GM18861 (cell line): Measurements from ENCODE around the gene OPTC.

Source experiments
- ATAC-seq: cut with Tn5 transposase; IDR thresholded peaks from one replicate; pipeline ENCODE4 v1.9.1; 2021; ENCODE audit not compliant: unreplicated experiment

Gene OPTC

GRCh38 chr1:203490607-203491006, 3.3 kb upstream of the OPTC start:
- ATAC-seq: no peak

GRCh38 chr1:203491664-203492063, 2.3 kb upstream of the OPTC start:
- no peak for ATAC-seq

GRCh38 chr1:203492082-203492747, 1.7 kb upstream of the OPTC start:
- ATAC-seq: no peak

- no peak for ATAC-seq
Measured at GRCh38 chr1:203492748-203493130, 1.2 kb upstream of the OPTC start.

- ATAC-seq: no peak
Measured at GRCh38 chr1:203495845-203496244, 1.9 kb downstream of the OPTC start.

GRCh38 chr1:203497269-203497777, 3.4 kb downstream of the OPTC start:
- ATAC-seq: no peak

- no peak for ATAC-seq
Measured at GRCh38 chr1:203499643-203500278, 5.8 kb downstream of the OPTC start.

GRCh38 chr1:203500279-203500678, 6.3 kb downstream of the OPTC start:
- ATAC-seq: no peak

- ATAC-seq: no peak
Measured at GRCh38 chr1:203503836-203504235, 9.9 kb downstream of the OPTC start.

- no peak for ATAC-seq
Measured at GRCh38 chr1:203504400-203505250, 10.7 kb downstream of the OPTC start.

- ATAC-seq: no peak
Measured at GRCh38 chr1:203505526-203506204, 11.7 kb downstream of the OPTC start.

GRCh38 chr1:203506858-203507626, 13.1 kb downstream of the OPTC start:
- ATAC-seq: no peak

- ATAC-seq: no peak
Measured at GRCh38 chr1:203507759-203508158, 13.8 kb downstream of the OPTC start.

- ATAC-seq: no peak
Measured at GRCh38 chr1:203508463-203509073, 14.6 kb downstream of the OPTC start.

GRCh38 chr1:203509135-203509534, 15.2 kb downstream of the OPTC start:
- ATAC-seq: no peak

- no peak for ATAC-seq
Measured at GRCh38 chr1:203511513-203511912, 17.6 kb downstream of the OPTC start.

GRCh38 chr1:203511930-203512329, 18.0 kb downstream of the OPTC start:
- no peak for ATAC-seq

GRCh38 chr1:203512517-203512847, 18.5 kb downstream of the OPTC start:
- ATAC-seq: no peak

GRCh38 chr1:203512848-203513584, 19.1 kb downstream of the OPTC start:
- ATAC-seq: no peak
